Type B pancreatic cell (in vitro differentiated cells): ENCODE results near the gene ARCN1. TPM values are rescaled to one million over a fixed set of nuclear protein-coding genes. Genes with fewer than 3 reads are reported as not detected.

ENCODE experiments used
- DNase-seq: peaks from one replicate; pipeline ENCODE4 v3.0.0; 2021; ENCODE audit warnings: mixed read lengths; ENCODE audit not compliant: unreplicated experiment; ENCODE audit errors: extremely low spot score
- H3K27ac Mint-ChIP-seq: 2 replicates; pipeline ENCODE4 v1.8.0; 2021; ENCODE audit warnings: mild to moderate bottlenecking, mixed read lengths
- H3K27me3 Mint-ChIP-seq: 2 replicates; pipeline ENCODE4 v1.8.0; 2021; ENCODE audit warnings: mixed read lengths
- H3K36me3 Mint-ChIP-seq: 2 replicates; pipeline ENCODE4 v1.8.0; 2021; ENCODE audit warnings: mixed read lengths
- H3K4me1 Mint-ChIP-seq: one replicate; pipeline ENCODE4 v1.8.0; 2021; ENCODE audit warnings: mixed read lengths; ENCODE audit not compliant: unreplicated experiment
- H3K4me3 Mint-ChIP-seq: 2 replicates; pipeline ENCODE4 v1.8.0; 2021; ENCODE audit warnings: mild to moderate bottlenecking, mixed read lengths
- H3K9me3 Mint-ChIP-seq: 2 replicates; pipeline ENCODE4 v1.8.0; 2021; ENCODE audit warnings: mixed read lengths
- total RNA-seq: library from RNA; stranded (reverse); gene quantifications from 2 replicates; pipeline ENCODE4 v1.2.1, GENCODE V29; 2021; ENCODE audit warnings: low replicate concordance
- TF ChIP-seq, protein P1 (sequence below): fragments of 200-600 bp; sonication (generic); conservative IDR thresholded peaks from 2 replicates; pipeline ENCODE4 v1.5.0; 2021; ENCODE audit warnings: antibody characterized with exemption, mild to moderate bottlenecking

ARCN1 gene
- total RNA-seq, 1 donor from 2014 or later, result 139 TPM

DNA sequence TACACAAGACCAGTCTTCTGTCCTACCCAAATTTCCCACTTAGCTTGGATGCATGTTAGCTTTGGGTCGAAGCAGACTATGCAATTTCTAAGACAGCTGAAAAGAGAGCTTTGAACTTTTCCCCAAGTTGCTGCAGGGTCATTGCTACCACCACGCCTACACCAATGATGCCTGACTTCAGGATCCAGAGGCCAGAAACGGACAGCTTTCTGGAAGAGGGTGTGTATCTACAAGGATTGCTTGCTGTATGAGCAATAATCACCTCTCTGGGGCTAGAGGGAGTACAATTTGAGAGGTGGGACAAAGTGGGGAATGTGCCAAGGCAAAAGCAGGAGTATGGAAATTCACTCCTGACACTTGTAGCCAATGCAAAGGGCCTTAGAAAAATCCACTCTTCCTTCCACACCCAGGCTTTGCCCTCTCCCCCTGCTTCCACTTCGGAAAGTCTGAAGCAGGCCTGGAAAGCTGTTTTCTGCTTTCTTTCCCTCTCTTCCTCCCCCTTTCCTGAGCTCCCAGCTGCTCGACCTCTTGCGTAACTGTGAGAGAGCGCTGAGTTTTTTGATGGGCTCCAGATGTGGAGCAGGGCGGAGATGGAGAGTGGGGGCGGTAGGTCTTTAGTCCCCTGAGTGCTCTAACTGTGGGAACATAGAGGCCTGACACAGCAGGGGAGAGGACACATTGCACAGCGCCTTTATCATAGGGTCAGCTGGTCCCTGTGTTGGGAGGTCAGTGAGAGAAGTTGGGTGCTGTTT is 33.1 kb downstream of the ARCN1 start:
- Mint-ChIP-seq H3K27me3 (peaks cover 28% of the 10 kb centered on the region), H3K9me3 (no peaks in the 10 kb centered on the region), H3K4me3 (peak overlapping the region; percentile 63), H3K4me1 (peaks cover 42% of the 10 kb centered on the region), H3K27ac (peak overlapping the region; percentile 62), H3K36me3 (peaks cover 14% of the 10 kb centered on the region)
- DNase-seq, result no peak
- TF ChIP-seq, protein P1, sequence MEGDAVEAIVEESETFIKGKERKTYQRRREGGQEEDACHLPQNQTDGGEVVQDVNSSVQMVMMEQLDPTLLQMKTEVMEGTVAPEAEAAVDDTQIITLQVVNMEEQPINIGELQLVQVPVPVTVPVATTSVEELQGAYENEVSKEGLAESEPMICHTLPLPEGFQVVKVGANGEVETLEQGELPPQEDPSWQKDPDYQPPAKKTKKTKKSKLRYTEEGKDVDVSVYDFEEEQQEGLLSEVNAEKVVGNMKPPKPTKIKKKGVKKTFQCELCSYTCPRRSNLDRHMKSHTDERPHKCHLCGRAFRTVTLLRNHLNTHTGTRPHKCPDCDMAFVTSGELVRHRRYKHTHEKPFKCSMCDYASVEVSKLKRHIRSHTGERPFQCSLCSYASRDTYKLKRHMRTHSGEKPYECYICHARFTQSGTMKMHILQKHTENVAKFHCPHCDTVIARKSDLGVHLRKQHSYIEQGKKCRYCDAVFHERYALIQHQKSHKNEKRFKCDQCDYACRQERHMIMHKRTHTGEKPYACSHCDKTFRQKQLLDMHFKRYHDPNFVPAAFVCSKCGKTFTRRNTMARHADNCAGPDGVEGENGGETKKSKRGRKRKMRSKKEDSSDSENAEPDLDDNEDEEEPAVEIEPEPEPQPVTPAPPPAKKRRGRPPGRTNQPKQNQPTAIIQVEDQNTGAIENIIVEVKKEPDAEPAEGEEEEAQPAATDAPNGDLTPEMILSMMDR, result no peak

DNA sequence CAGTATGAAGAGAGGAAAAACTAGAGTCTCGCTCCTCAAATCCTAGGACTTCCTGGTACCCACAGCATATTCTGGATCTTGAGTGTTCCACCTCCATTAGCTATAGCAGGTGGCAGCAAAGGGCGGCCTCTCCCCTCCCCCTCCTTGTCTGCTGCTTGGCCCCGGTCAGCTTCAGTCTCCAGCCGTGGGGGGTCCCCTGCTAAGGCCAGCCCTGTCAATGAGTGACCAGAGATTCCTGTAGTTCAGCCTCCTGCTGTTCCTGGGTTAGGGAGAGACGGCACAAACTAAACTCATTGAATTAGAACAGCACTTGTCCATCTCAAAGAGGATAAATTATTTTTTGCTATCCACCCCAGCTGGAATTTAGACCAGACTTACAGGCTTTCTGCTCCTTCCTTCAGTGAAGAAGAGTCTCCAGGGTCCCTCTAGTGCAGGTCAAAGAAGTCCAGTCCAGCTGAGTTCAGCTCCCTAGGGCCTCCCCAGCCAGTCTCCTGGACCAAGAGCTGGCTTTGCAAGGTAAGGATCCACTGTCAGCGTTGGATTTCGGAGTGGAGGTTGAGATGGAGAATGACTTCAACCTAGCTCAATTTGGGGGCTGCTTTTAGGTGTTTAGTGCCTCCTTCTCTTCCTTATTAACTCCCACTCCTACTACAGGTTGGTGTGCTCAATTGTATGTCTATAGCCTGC is 34.1 kb downstream of the ARCN1 start:
- no peak for DNase-seq
- Mint-ChIP-seq H3K4me3 (peak overlapping the region; percentile 70), H3K27ac (no peak overlapping the region), H3K36me3 (peaks cover 10% of the 10 kb centered on the region), H3K9me3 (no peaks in the 10 kb centered on the region), H3K27me3 (peaks cover 32% of the 10 kb centered on the region), H3K4me1 (peaks cover 46% of the 10 kb centered on the region)
- TF ChIP-seq, protein P1, result no peak

DNA sequence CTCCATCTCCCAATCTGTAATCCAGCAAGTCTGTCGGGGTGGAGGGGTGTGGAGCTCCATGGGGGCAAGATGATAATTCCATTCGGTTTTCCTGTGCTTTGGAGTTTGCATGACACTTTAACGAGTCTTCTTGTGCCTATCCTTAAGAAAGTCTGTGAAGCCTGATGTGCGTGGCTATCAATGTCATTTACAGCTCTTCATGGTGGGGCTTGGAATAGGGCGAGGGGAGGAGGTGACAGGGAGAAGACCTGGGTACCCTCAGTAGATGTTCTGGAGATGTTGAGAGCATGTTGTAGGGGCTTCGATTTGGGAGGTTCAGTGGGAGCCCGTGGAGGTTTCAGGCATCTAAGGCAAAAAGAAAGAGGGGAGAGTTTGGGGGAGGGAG is 34.6 kb downstream of the ARCN1 start:
- H3K4me3 Mint-ChIP-seq, result peak overlapping the region; percentile 70
- H3K4me1 Mint-ChIP-seq, result peaks cover 47% of the 10 kb centered on the region
- no peak for DNase-seq
- no peaks in the 10 kb centered on the region for H3K9me3 Mint-ChIP-seq
- H3K36me3 Mint-ChIP-seq, result peaks cover 5% of the 10 kb centered on the region
- TF ChIP-seq, protein P1, result no peak
- H3K27ac Mint-ChIP-seq, result no peak overlapping the region
- peaks cover 34% of the 10 kb centered on the region for H3K27me3 Mint-ChIP-seq

DNA sequence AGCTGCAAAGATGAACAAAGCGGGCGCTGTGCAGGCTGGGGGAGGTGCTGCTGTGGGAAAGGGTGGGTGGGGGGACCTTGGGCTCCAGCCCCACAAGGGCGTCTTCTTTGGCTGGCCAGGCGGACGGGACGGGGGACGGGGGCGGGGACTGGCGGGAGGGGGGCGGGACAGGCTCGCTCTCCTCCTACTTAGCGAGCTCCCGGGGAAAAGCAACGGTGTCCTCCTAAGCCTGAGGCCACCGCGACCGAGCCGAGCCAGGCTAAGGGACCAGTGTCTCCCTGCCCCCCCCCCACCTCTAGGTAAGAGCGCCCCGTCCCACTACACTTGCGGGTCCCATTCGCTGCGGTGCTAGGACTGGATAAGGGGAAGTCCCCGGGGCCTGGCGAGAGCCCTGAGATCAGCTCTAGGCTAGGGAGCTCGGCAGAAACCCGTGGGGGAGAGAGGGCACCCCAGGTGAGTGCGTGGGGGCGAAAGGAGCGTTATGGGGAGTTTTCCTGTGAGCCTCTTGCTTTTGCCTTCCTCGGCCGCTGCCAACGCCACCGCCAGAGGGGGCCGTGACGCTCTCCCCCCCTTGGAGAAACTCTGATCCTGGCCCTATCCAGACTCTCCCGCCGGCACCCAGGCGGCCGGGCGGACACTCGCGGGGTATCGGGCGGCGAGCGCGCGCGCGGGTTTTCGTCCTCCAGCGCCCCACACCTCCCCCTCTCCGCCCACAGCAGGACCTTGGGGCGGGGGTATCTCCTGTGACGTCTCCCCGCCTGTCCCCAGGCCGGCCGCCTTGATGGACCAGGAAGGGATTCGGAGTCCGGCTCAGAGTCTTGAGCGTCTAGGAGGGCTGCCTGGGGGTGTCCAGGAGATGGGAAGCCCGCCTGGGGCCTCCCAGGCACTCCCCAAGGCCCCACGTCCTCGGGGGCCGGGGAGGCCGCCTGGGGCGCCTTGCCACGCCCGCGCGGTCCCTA is 35.5 kb downstream of the ARCN1 start, which contains the start of gene PHLDB1:
Gene PHLDB1 (plus strand): TSS at position 215 of the 959 bp plus-strand sequence. CDS start 6,222 bp downstream, outside the sequence.
- DNase-seq, result no peak
- Mint-ChIP-seq H3K9me3 (no peaks in the 10 kb centered on the region), H3K27me3 (peaks cover 39% of the 10 kb centered on the region), H3K4me1 (peaks cover 55% of the 10 kb centered on the region), H3K4me3 (peak within 1 kb of the TSS; percentile 91), H3K27ac (no peak within 1 kb of the TSS), H3K36me3 (no peaks in the 10 kb centered on the region)
- TF ChIP-seq, protein P1, result peak; percentile 68
